NT2/D1 (cell line): ENCODE measurements around the gene TMEM121B.

Experiments used
- DNase-seq: peaks from one replicate; pipeline ENCODE4 v3.0.0-alpha.2; 2011; ENCODE audit warnings: low read depth, low spot score
- H3K27me3 ChIP-seq: 2 replicates; pipeline ENCODE4 v1.6.0; 2011; ENCODE audit warnings: mild to moderate bottlenecking; ENCODE audit not compliant: insufficient read length, insufficient read depth
- H3K36me3 ChIP-seq: 2 replicates; pipeline ENCODE4 v1.6.1; 2011; ENCODE audit warnings: mild to moderate bottlenecking, low read length, mixed read lengths; ENCODE audit not compliant: insufficient read depth, insufficient read length
- H3K4me1 ChIP-seq: 2 replicates; pipeline ENCODE4 v1.5.1; 2011; ENCODE audit not compliant: insufficient read depth, insufficient read length
- H3K4me3 ChIP-seq: 2 replicates; pipeline ENCODE4 v1.5.1; 2011; ENCODE audit warnings: low read depth; ENCODE audit not compliant: insufficient read length
- H3K9ac ChIP-seq: 2 replicates; pipeline ENCODE4 v1.6.0; 2011; ENCODE audit warnings: low read depth; ENCODE audit not compliant: insufficient read length
- H3K9me3 ChIP-seq: 2 replicates; pipeline ENCODE4 v1.5.1; 2011; ENCODE audit warnings: mild to moderate bottlenecking, low read length; ENCODE audit not compliant: insufficient read depth
- SUZ12 ChIP-seq: IDR thresholded peaks from 2 replicates; pipeline ENCODE4 v1.6.1; 2011; ENCODE audit not compliant: insufficient read length, insufficient read depth; ENCODE audit errors: extremely low read depth
- YY1 ChIP-seq: IDR thresholded peaks from 2 replicates; pipeline ENCODE4 v1.6.1; 2011; ENCODE audit not compliant: insufficient read length, insufficient read depth
- ZNF274 ChIP-seq: IDR thresholded peaks from 2 replicates; pipeline ENCODE4 v1.6.1; 2011; ENCODE audit warnings: mild to moderate bottlenecking, low read depth, low read length

TMEM121B gene

DNA sequence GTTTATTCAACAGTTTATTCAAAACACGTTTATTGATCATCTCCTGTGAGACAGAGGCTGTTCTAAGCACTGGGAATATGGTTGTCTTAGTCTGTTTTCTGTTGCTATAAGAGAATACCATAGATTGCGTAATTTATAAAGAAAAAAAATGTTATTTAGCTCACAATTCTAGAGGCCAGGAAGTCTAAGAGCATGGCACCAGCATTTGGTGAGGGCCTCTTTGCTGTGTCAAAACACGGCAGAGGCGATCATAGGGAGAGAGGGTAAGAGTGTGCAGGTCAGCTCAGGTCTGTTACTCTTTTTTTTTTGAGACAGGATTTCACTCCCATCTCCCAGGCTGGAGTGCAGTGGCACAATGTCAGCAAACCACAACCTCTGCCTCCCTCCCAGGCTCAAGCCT, 41.6 kb downstream of the TMEM121B start:
- Histone ChIP-seq H3K9me3 (no peaks in the 10 kb centered on the region), H3K9ac (no peak overlapping the region), H3K36me3 (no peaks in the 10 kb centered on the region), H3K4me1 (no peaks in the 10 kb centered on the region), H3K4me3 (no peak overlapping the region), H3K27me3 (no peaks in the 10 kb centered on the region)
- DNase-seq = no peak
- TF ChIP-seq SUZ12 (no peak), ZNF274 (no peak), YY1 (no peak)

DNA sequence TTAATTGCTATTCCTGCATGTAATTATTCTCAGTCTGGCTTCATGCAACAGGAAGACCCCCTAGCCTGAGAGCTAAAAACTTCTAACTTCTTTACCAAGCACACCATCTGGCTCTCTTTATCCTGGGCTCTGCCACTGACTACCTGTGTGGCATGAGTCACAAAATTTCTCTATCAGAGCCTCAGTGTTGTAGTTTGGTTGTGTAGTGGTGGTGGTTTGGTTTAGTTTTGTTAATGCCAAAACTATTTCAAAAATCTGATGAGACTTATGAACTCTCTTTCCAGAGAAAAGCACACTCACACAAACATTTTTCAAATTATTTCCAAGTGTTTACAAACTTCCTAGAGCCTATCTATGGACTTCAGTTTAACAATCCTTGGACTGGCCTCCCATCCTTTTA, 43.9 kb downstream of the TMEM121B start:
- Histone ChIP-seq H3K4me3 (no peak overlapping the region), H3K27me3 (no peaks in the 10 kb centered on the region), H3K36me3 (no peaks in the 10 kb centered on the region), H3K4me1 (no peaks in the 10 kb centered on the region), H3K9ac (no peak overlapping the region), H3K9me3 (no peaks in the 10 kb centered on the region)
- TF ChIP-seq ZNF274 (no peak), SUZ12 (no peak), YY1 (no peak)
- no peak for DNase-seq

DNA sequence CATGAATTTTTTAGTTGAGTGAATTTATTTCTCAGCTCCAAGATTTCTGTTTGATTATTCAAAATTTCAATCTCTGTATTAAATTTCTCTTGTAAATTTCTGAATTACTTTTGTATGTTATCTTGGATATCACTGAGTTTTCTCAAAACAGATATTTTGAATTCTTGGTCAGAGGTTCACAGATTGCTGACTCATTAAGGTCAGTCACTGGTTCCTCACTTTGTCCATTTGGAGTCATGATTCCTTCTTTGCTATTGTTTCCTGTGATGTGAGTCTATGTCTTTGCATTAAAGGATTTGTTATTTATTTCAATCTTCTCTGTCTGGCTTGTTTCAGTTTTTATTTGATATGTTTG, 46.5 kb downstream of the TMEM121B start:
- Histone ChIP-seq H3K36me3 (no peaks in the 10 kb centered on the region), H3K9me3 (no peaks in the 10 kb centered on the region), H3K27me3 (no peaks in the 10 kb centered on the region), H3K9ac (no peak overlapping the region), H3K4me1 (no peaks in the 10 kb centered on the region), H3K4me3 (no peak overlapping the region)
- no peak for DNase-seq
- TF ChIP-seq ZNF274 (no peak), YY1 (no peak)

- Histone ChIP-seq H3K36me3 (no peaks in the 10 kb centered on the region), H3K4me3 (no peak overlapping the region), H3K9ac (no peak overlapping the region), H3K4me1 (no peaks in the 10 kb centered on the region), H3K27me3 (no peaks in the 10 kb centered on the region), H3K9me3 (no peaks in the 10 kb centered on the region)
- DNase-seq = no peak
- TF ChIP-seq YY1 (no peak), ZNF274 (no peak), SUZ12 (no peak)
Measured at GRCh38 chr22:17072877-17073276, 48.3 kb downstream of the TMEM121B start.
